Measurements from ENCODE around the gene FAM162B.

Gene FAM162B

DNA sequence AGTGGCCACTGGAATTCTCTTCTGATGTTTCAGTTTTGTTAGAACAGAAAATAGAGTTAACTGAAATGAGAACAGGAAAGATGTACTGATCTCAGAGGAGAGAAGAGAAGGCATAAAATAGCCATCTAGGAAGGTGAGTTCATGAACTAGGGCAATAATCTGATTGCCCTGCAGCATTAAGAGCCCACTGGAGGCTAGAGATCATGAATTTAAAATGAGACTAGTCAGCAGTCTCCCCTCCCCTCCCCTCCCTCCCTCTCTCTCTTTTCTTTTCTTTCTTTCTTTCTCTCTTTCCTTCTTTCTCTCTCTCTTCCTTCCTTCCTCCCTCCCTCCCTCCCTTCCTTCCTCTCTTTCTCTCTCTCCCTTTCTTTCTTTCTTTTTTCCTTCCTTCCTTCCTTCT lies 34.4 kb upstream of the FAM162B start:
- no peak for TF ChIP-seq ARNTL (CRISPR knock-in tag; IDR thresholded peaks at IDR 0.05; ENCODE audit: borderline replicate concordance, low read depth)
- TF ChIP-seq ZNF565 (CRISPR knock-in tag; conservative IDR thresholded peaks at IDR 0.05; ENCODE audit: low read depth) = no peak
- no peak for TF ChIP-seq ISL1 (CRISPR knock-in tag; IDR thresholded peaks at IDR 0.05)
- TF ChIP-seq ESRRG (CRISPR knock-in tag; IDR thresholded peaks at IDR 0.05) = no peak
- TF ChIP-seq, protein P1, sequence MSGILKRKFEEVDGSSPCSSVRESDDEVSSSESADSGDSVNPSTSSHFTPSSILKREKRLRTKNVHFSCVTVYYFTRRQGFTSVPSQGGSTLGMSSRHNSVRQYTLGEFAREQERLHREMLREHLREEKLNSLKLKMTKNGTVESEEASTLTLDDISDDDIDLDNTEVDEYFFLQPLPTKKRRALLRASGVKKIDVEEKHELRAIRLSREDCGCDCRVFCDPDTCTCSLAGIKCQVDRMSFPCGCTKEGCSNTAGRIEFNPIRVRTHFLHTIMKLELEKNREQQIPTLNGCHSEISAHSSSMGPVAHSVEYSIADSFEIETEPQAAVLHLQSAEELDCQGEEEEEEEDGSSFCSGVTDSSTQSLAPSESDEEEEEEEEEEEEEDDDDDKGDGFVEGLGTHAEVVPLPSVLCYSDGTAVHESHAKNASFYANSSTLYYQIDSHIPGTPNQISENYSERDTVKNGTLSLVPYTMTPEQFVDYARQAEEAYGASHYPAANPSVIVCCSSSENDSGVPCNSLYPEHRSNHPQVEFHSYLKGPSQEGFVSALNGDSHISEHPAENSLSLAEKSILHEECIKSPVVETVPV (CRISPR knock-in tag; IDR thresholded peaks at IDR 0.05) = no peak
- ATAC-seq = no peak

DNA sequence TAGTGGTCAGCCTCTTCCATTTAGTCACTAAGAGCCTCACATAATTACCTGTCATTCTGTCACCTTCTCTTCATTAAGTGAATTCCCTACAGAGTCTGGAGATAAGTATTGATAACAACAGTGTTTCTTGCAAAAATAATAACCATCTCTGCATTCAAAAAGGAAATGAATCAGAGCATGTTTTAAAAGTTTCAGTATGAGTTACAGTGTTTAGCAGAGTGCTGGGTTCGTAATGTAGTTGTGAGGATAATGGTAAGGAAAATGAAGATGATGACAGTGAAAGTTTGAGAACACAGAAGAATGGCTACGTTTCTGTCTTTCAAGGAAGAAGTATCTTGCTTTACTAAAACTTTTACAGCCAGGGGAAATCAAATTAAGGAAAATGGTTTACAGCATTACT lies 32.1 kb upstream of the FAM162B start:
- TF ChIP-seq CSDC2 (CRISPR knock-in tag; IDR thresholded peaks at IDR 0.05) (no peak), TCF4 (CRISPR knock-in tag; IDR thresholded peaks at IDR 0.05; ENCODE audit: borderline replicate concordance) (no peak), ZFP30 (CRISPR knock-in tag; IDR thresholded peaks at IDR 0.05) (no peak), ESRRG (CRISPR knock-in tag; IDR thresholded peaks at IDR 0.05) (no peak), ZNF8 (CRISPR knock-in tag; IDR thresholded peaks at IDR 0.05) (no peak), ZNF565 (CRISPR knock-in tag; conservative IDR thresholded peaks at IDR 0.05; ENCODE audit: low read depth) (no peak), ZNF70 (CRISPR knock-in tag; IDR thresholded peaks at IDR 0.05) (no peak), OSR1 (CRISPR knock-in tag; IDR thresholded peaks at IDR 0.05) (no peak), ARNTL (CRISPR knock-in tag; IDR thresholded peaks at IDR 0.05; ENCODE audit: borderline replicate concordance, low read depth) (no peak), GLIS3 (CRISPR knock-in tag; IDR thresholded peaks at IDR 0.05) (no peak), ISL1 (CRISPR knock-in tag; IDR thresholded peaks at IDR 0.05) (no peak), ZC3H10 (CRISPR knock-in tag; IDR thresholded peaks at IDR 0.05) (no peak), PPARA (CRISPR knock-in tag; IDR thresholded peaks at IDR 0.05; ENCODE audit: borderline replicate concordance) (no peak), ZFP3 (CRISPR knock-in tag; IDR thresholded peaks at IDR 0.05) (no peak)
- TF ChIP-seq, protein P1 (CRISPR knock-in tag; IDR thresholded peaks at IDR 0.05) = no peak
- TF ChIP-seq, protein P2, sequence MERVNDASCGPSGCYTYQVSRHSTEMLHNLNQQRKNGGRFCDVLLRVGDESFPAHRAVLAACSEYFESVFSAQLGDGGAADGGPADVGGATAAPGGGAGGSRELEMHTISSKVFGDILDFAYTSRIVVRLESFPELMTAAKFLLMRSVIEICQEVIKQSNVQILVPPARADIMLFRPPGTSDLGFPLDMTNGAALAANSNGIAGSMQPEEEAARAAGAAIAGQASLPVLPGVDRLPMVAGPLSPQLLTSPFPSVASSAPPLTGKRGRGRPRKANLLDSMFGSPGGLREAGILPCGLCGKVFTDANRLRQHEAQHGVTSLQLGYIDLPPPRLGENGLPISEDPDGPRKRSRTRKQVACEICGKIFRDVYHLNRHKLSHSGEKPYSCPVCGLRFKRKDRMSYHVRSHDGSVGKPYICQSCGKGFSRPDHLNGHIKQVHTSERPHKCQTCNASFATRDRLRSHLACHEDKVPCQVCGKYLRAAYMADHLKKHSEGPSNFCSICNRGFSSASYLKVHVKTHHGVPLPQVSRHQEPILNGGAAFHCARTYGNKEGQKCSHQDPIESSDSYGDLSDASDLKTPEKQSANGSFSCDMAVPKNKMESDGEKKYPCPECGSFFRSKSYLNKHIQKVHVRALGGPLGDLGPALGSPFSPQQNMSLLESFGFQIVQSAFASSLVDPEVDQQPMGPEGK (CRISPR knock-in tag; IDR thresholded peaks at IDR 0.05; ENCODE audit: borderline replicate concordance) = no peak
- TF ChIP-seq, protein P3, sequence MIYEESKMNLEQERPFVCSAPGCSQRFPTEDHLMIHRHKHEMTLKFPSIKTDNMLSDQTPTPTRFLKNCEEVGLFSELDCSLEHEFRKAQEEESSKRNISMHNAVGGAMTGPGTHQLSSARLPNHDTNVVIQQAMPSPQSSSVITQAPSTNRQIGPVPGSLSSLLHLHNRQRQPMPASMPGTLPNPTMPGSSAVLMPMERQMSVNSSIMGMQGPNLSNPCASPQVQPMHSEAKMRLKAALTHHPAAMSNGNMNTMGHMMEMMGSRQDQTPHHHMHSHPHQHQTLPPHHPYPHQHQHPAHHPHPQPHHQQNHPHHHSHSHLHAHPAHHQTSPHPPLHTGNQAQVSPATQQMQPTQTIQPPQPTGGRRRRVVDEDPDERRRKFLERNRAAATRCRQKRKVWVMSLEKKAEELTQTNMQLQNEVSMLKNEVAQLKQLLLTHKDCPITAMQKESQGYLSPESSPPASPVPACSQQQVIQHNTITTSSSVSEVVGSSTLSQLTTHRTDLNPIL (CRISPR knock-in tag; IDR thresholded peaks at IDR 0.05; ENCODE audit: low read depth) = no peak
- no peak for ATAC-seq

DNA sequence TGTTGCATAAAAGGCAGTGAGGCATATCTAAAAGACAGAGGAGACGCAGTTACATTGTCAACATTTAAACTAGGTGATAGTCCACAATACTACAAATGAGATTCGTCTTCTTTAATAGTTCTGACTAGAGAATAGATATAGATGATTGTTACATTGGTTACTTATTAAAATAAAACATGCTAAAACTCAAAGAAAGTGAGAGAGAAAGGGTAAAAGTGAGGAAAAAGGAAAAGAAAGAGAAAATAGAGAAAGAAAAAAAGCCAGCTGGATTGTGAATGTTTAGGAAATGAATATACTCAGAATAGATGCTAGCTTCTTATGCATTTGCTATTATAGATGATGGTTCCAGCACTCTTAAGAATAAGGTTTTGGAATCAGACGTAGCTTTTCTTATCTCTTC lies 27.7 kb upstream of the FAM162B start:
- no peak for TF ChIP-seq OSR1 (CRISPR knock-in tag; IDR thresholded peaks at IDR 0.05)
- TF ChIP-seq ZFP30 (CRISPR knock-in tag; IDR thresholded peaks at IDR 0.05) = no peak
- TF ChIP-seq, protein P4, sequence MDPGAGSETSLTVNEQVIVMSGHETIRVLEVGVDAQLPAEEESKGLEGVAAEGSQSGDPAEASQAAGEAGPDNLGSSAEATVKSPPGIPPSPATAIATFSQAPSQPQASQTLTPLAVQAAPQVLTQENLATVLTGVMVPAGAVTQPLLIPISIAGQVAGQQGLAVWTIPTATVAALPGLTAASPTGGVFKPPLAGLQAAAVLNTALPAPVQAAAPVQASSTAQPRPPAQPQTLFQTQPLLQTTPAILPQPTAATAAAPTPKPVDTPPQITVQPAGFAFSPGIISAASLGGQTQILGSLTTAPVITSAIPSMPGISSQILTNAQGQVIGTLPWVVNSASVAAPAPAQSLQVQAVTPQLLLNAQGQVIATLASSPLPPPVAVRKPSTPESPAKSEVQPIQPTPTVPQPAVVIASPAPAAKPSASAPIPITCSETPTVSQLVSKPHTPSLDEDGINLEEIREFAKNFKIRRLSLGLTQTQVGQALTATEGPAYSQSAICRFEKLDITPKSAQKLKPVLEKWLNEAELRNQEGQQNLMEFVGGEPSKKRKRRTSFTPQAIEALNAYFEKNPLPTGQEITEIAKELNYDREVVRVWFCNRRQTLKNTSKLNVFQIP (CRISPR knock-in tag; IDR thresholded peaks at IDR 0.05; ENCODE audit: borderline replicate concordance, low read depth) = no peak
- no peak for TF ChIP-seq ZC3H10 (CRISPR knock-in tag; IDR thresholded peaks at IDR 0.05)
- no peak for TF ChIP-seq ISL1 (CRISPR knock-in tag; IDR thresholded peaks at IDR 0.05)
- TF ChIP-seq, protein P1 (CRISPR knock-in tag; IDR thresholded peaks at IDR 0.05) = no peak
- TF ChIP-seq GLIS3 (CRISPR knock-in tag; IDR thresholded peaks at IDR 0.05) = no peak
- no peak for TF ChIP-seq TCF4 (CRISPR knock-in tag; IDR thresholded peaks at IDR 0.05; ENCODE audit: borderline replicate concordance)
- TF ChIP-seq, protein P3 (CRISPR knock-in tag; IDR thresholded peaks at IDR 0.05; ENCODE audit: low read depth) = no peak
- TF ChIP-seq, protein P2 (CRISPR knock-in tag; IDR thresholded peaks at IDR 0.05; ENCODE audit: borderline replicate concordance) = no peak
- no peak for ATAC-seq

Measured in SK-N-SH treated with all-trans-retinoic acid at 6 μM for 48 hours (cell line).